Stomach smooth muscle (tissue), 2 donors: ENCODE measurements around the gene PAQR8.

Experiments
- H3K27ac ChIP-seq: one replicate; pipeline ENCODE4 v1.7.0; 2013; ENCODE audit warnings: mild to moderate bottlenecking, low read length, inconsistent platforms
- H3K27me3 ChIP-seq, 2 donors: one replicate each; pipeline ENCODE4 v1.7.0; 2013; ENCODE audit warnings: low read length in 2 of 2; ENCODE audit not compliant: insufficient read depth in 2 of 2, control insufficient read depth in 1 of 2
- H3K36me3 ChIP-seq, 2 donors: one replicate each; pipeline ENCODE4 v1.7.0; 2013; ENCODE audit warnings: low read length in 2 of 2; ENCODE audit not compliant: control insufficient read depth in 2 of 2, insufficient read depth in 2 of 2
- H3K4me1 ChIP-seq: one replicate; pipeline ENCODE4 v1.7.0; 2013; ENCODE audit warnings: low read length; ENCODE audit not compliant: control insufficient read depth, insufficient read depth
- H3K4me3 ChIP-seq, 2 donors: one replicate each; pipeline ENCODE4 v1.7.0; 2013; ENCODE audit warnings: low read length in 2 of 2
- H3K9ac ChIP-seq, 2 donors: one replicate each; pipeline ENCODE4 v1.7.0; 2013; ENCODE audit warnings: low read length in 2 of 2, mild to moderate bottlenecking in 1 of 2
- H3K9me3 ChIP-seq, 2 donors: one replicate each; pipeline ENCODE4 v1.7.0; 2013; ENCODE audit warnings: low read length in 2 of 2; ENCODE audit not compliant: control insufficient read depth in 2 of 2
- donor health status: healthy.
- donor health status: Pancreatic carcinoma.

The PAQR8 gene

DNA sequence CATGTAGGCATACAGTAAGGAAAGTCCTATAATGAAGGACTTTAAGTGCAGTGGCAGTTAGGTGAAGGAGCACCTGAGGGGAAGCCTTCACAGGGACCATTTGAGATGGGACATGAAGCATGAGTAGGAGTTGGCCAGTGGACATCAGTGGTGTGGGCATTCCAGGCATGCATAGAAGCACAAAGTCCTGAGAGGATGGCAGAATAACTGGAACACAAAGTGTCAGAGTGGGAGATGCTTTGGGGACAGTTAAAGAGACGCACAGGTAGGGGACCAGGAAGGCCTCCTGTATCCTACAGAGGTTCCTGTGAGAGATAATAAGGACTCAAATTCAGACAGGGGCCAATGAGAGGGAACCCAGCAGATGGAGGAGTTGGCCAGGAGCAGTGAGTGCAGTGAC is 31.8 kb downstream of the PAQR8 start:
- Histone ChIP-seq H3K36me3 (no peaks in the 10 kb centered on the region), H3K27me3 (no peaks in the 10 kb centered on the region), H3K9ac (no peak overlapping the region), H3K27ac (no peak overlapping the region), H3K4me1 (no peaks in the 10 kb centered on the region), H3K4me3 (no peak overlapping the region), H3K9me3 (no peaks in the 10 kb centered on the region)

DNA sequence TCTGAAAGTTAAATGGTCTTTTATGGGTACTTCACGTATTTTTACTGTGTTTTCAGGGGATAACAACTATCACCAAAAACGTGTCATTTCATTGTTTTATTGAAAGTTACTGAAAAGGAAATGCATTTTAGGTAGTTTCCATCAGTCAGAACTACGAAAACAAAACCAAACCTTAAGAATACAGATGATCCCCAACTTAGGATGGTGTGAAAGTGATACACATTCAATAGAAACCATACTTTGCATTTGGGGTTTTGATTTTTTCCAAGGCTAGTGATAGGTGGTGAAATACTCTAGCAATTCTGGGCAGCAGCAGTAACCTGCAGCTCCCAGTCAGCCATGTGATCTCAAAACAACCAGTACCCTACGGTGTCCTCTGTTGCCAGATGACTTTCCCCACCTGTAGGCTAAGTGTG is 32.3 kb downstream of the PAQR8 start:
- Histone ChIP-seq H3K36me3 (no peaks in the 10 kb centered on the region), H3K27me3 (no peaks in the 10 kb centered on the region), H3K4me3 (no peak overlapping the region), H3K9me3 (no peaks in the 10 kb centered on the region), H3K27ac (no peak overlapping the region), H3K4me1 (no peaks in the 10 kb centered on the region), H3K9ac (no peak overlapping the region)

DNA sequence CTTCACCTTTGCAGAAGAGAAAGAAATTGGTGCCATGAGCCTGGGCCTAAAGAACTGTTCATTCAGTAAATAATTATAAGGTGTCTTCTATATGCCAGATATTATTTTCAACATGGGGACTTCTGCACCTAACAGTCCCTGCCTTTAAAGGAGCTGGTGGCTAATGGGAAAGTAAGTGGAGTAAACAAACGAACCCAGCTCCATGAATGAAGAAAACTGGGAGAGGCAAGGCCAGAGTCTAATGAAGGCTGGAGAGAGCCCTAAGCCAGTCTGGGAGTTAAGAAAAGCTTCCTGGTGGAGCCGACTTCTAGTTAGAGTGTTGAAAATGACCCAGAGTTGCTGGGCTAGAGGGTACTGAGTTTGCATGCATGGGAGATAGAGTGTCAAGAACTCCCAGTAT is 34.0 kb downstream of the PAQR8 start:
- H3K4me3 ChIP-seq: no peak overlapping the region
- peaks cover 4% of the 10 kb centered on the region for H3K4me1 ChIP-seq
- H3K36me3 ChIP-seq: no peaks in the 10 kb centered on the region
- H3K27me3 ChIP-seq: no peaks in the 10 kb centered on the region
- no peaks in the 10 kb centered on the region for H3K9me3 ChIP-seq
- H3K27ac ChIP-seq: no peak overlapping the region
- no peak overlapping the region for H3K9ac ChIP-seq

DNA sequence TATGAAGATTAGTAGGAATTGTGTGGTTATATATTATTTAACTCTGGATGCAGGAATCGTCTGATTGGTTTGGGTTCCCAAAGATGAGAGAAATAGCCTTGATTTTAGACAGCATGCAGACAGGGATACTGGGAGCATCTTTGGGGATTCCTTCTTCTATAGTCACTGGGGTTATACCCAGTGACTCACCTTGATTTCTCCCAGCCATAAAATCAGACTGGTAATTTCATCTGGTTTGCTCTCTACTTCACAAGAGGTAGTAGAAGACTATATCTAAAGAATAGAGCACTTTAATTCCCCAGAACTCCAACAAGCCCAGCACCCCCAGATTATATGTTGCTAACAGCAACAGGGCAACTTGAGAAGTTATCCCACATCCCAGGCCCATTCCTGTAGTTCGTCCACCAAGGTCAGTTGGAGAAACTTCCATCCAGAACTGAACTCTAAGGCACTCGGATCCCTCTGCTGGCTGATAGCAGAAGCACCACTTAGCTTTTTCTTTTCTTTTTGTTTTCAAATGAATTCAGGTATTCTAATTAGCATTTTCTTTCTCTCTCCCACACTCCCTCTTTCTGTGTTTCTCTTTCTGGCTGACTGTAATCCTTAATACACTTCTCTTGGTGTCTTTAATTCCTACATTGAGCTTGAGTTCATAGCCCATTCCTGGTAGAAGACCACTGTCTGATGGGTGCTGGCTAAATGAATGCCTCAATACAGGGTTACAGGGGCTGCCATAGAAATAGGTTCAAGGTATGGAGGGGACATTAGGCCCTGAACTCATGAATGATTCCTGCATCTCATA is 37.8 kb downstream of the PAQR8 start:
- Histone ChIP-seq H3K9ac (peak overlapping the region in 1 of 2 donors; percentile 30), H3K9me3 (no peaks in the 10 kb centered on the region), H3K4me3 (no peak overlapping the region), H3K27ac (no peak overlapping the region), H3K4me1 (peaks cover 5% of the 10 kb centered on the region), H3K36me3 (peaks cover 6 to 12% of the 10 kb centered on the region in 2 donors), H3K27me3 (no peaks in the 10 kb centered on the region)

DNA sequence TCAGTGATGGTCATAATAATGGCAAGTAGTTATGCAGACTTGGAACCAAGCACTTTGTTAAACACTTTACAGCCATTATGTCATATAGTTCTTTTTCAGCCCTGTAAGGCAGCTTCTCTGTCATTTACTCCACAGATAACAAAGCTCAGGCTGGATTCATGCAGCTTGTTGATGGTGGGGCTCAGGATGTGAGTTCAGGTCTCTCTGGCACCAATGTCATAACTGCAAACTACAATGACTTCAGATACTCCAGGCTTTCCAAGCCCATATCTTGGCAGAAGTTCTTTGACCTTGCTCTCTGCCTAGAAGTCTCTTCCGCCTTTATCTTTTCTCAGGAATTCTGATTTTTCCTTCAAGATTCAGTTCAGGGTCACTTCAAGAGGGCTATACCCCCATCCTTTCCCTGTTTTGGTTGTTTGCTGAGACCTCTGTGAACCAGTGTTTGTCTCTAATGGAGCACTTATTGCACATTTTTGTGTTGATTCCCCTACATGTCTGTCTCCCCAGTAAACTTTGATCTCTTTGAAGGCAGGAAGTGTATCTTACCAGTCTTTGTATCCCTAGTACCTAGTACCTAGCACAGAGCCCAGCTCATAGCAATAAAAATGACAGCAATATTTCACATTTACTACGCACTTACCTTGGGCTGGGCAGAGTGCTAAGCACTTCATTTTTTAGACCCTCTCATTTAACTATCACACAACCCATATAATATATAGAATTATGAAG is 38.5 kb downstream of the PAQR8 start:
- H3K9ac ChIP-seq: peak overlapping the region in 1 of 2 donors; percentile 30
- H3K36me3 ChIP-seq: peaks cover 6 to 17% of the 10 kb centered on the region in 2 donors
- peaks cover 5% of the 10 kb centered on the region for H3K4me1 ChIP-seq
- no peaks in the 10 kb centered on the region for H3K27me3 ChIP-seq
- H3K27ac ChIP-seq: no peak overlapping the region
- no peak overlapping the region for H3K4me3 ChIP-seq
- H3K9me3 ChIP-seq: no peaks in the 10 kb centered on the region

DNA sequence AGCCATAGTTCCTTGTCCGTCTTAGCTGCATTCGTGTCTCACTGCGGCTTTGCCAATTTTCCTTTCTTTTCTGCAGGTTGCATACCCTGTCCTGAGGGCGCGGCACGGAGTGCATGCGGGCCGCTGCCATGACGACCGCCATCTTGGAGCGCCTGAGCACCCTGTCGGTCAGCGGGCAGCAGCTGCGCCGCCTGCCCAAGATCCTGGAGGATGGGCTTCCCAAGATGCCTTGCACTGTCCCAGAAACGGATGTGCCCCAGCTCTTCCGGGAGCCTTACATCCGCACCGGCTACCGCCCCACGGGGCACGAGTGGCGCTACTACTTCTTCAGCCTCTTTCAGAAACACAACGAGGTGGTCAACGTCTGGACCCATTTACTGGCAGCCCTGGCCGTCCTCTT is 41.1 kb downstream of the PAQR8 start:
- Histone ChIP-seq H3K4me3 (no peak overlapping the region), H3K36me3 (peaks cover 6 to 17% of the 10 kb centered on the region in 2 donors), H3K27me3 (no peaks in the 10 kb centered on the region), H3K9ac (no peak overlapping the region), H3K4me1 (peaks cover 5% of the 10 kb centered on the region), H3K27ac (no peak overlapping the region), H3K9me3 (no peaks in the 10 kb centered on the region)

DNA sequence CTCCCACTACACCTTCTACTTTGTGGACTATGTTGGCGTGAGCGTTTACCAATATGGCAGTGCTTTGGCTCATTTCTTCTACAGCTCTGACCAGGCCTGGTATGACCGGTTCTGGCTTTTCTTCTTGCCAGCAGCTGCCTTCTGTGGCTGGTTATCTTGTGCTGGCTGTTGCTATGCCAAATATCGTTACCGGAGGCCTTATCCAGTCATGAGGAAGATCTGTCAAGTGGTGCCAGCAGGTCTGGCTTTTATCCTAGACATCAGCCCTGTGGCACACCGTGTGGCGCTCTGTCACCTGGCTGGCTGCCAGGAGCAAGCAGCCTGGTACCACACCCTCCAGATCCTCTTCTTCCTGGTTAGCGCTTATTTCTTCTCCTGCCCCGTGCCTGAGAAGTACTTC is 41.7 kb downstream of the PAQR8 start:
- H3K4me3 ChIP-seq: no peak overlapping the region
- H3K9me3 ChIP-seq: no peaks in the 10 kb centered on the region
- H3K36me3 ChIP-seq: peaks cover 6 to 17% of the 10 kb centered on the region in 2 donors
- H3K27me3 ChIP-seq: no peaks in the 10 kb centered on the region
- H3K9ac ChIP-seq: no peak overlapping the region
- peak overlapping the region; percentile 2 for H3K27ac ChIP-seq
- peaks cover 5% of the 10 kb centered on the region for H3K4me1 ChIP-seq

DNA sequence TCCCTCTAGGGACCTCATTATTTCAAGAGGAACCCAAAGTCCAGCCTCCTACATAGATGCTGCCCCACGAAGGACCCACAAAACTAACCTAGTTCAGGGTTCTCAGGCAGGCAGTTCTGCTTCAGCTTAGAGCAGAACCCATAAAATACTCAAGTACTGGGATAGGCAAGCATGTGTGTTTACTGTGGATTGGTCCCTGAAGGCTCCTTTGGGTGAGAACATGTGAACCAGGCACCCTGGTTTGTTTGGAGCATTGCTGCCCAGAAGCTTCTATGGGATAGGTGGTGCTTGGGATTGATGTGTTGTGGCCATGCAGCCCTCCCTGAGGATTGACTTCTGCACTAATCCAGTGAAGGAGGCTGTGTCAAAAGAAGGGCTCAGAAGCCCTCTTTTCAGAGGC is 43.3 kb downstream of the PAQR8 start:
- no peak overlapping the region for H3K4me3 ChIP-seq
- peaks cover 6 to 17% of the 10 kb centered on the region in 2 donors for H3K36me3 ChIP-seq
- H3K4me1 ChIP-seq: peaks cover 2% of the 10 kb centered on the region
- no peaks in the 10 kb centered on the region for H3K9me3 ChIP-seq
- H3K9ac ChIP-seq: no peak overlapping the region
- H3K27me3 ChIP-seq: no peaks in the 10 kb centered on the region
- H3K27ac ChIP-seq: no peak overlapping the region

DNA sequence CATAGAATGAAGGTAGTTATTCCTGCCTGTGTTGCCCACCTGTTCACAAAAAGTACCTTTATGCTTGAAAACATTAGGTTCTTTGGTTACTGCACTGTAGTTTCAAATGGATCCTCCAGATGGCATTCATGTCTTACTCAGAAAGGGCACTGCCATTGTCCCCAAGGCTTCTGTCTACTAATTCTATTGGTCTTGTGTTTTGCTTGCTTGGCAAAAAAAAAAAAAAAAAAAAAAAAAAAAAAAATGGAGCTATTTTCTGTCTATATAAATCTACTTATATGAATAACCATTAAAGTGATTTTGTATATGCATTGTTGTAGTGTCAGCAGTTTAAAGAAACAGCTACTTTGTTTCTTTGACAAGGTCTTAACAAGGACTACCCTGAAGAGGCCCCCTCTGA is 45.5 kb downstream of the PAQR8 start:
- Histone ChIP-seq H3K4me3 (no peak overlapping the region), H3K9me3 (no peaks in the 10 kb centered on the region), H3K9ac (no peak overlapping the region), H3K27me3 (no peaks in the 10 kb centered on the region), H3K36me3 (peaks cover 6 to 17% of the 10 kb centered on the region in 2 donors), H3K27ac (no peak overlapping the region), H3K4me1 (peaks cover 2% of the 10 kb centered on the region)

DNA sequence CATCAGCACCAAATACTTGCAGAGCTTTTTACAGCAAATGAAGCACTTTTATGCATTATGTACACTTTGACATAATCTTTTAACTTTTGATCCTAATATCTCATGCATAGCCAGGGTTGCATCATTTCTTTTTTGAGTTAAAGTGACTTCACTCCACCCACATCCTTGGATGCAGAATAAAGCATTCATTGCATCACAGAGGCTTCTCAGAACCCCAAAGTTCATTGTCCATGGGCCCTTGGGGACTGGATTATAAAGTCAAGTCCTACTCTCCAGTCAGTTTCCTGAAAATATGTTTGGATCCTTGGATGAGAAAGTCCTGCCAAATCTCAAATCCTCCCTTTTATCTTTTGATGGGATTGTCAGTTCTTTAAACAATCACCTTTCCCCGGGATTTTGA is 47.5 kb downstream of the PAQR8 start:
- Histone ChIP-seq H3K4me3 (no peak overlapping the region), H3K36me3 (peaks cover 0 to 8% of the 10 kb centered on the region in 2 donors), H3K27ac (no peak overlapping the region), H3K27me3 (no peaks in the 10 kb centered on the region), H3K9me3 (no peaks in the 10 kb centered on the region), H3K9ac (no peak overlapping the region), H3K4me1 (no peaks in the 10 kb centered on the region)

DNA sequence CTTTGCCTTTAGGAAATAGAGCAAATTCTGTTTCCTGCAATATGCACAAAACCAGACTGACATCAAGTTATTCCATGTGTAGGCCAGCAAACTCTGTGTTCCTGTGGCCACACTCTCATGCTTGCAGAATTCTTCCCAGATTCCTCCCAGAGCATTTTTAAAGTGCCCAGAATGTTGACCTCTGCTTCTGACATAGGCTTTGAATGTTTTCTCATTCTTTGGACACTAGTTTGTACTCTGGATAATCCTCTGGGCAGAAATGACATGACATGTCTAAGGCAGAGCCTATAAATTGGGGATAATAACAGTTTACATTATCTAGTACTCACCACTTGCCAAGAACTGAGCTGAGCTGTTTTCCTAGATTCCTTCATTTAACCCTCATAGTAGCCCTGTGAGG is 49.0 kb downstream of the PAQR8 start:
- H3K27me3 ChIP-seq: no peaks in the 10 kb centered on the region
- no peak overlapping the region for H3K9ac ChIP-seq
- H3K36me3 ChIP-seq: no peaks in the 10 kb centered on the region
- no peak overlapping the region for H3K4me3 ChIP-seq
- H3K4me1 ChIP-seq: no peaks in the 10 kb centered on the region
- no peaks in the 10 kb centered on the region for H3K9me3 ChIP-seq
- H3K27ac ChIP-seq: no peak overlapping the region
